ENCODE results near the gene GINM1.

Gene GINM1
- total RNA-seq: 34.9 to 52.1 reads per million in 2 donors

- DNase-seq: peak; percentile 90 to 94 (median 92)
Measured at GRCh38 chr6:149565527-149566409, at the start of gene GINM1. Gene GINM1, plus strand, starts transcription at chr6:149566375. Its CDS starts 40 bp downstream, at chr6:149566415.

DNA sequence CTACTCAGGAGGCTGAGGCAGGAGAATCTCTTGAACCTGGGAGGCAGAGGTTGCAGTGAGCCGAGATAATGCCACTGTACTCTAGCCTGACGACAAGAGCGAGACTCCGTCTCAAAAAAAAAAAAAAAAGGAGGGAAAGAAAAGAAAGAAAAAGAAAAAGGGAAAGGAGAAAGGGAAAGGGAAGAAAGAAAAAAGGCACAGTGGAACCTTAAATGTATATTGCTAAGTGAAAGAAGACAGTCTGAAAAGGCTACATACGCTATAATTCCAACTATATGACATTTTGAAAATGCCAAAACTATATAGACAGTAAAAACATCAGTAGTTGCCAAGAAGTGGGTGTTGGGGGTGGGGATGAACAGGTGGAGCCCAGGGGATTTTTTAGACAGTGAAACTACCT is 36.5 kb upstream of the GINM1 start:
- DNase-seq: no peak

GRCh38 chr6:149534742-149535141 is 31.4 kb upstream of the GINM1 start:
- DNase-seq: no peak

DNA sequence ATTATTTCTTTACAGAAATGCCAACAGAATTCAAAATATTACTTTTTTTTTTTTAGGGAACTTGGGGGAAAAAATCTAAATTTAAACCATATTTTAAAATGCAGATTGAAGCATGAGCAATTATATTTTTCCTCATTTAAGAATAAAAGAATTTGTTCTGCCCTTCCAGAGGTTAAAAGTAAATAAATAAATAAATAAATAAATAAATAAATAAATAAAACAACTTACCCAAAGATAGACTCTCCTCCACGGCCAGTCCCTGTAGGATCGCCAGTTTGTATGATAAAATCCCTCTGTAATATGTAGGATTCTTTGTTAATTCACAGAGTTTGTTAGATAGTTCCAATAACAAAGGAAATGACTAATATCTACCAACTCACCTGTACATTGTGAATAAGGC is 25.0 kb upstream of the GINM1 start:
- DNase-seq: no peak

- no peak for DNase-seq
Measured at GRCh38 chr6:149544646-149545257, 21.4 kb upstream of the GINM1 start.

- peak; percentile 13 to 80 (median 64) for DNase-seq
Measured at GRCh38 chr6:149545258-149545753, 20.9 kb upstream of the GINM1 start.

- peak; percentile 93 to 98 (median 94) for DNase-seq
Measured at GRCh38 chr6:149545754-149546471, 20.3 kb upstream of the GINM1 start, which contains the start of gene PPIL4. Gene PPIL4, minus strand, starts transcription at chr6:149546043. Its CDS starts 38 bp downstream, at chr6:149546005.

DNA sequence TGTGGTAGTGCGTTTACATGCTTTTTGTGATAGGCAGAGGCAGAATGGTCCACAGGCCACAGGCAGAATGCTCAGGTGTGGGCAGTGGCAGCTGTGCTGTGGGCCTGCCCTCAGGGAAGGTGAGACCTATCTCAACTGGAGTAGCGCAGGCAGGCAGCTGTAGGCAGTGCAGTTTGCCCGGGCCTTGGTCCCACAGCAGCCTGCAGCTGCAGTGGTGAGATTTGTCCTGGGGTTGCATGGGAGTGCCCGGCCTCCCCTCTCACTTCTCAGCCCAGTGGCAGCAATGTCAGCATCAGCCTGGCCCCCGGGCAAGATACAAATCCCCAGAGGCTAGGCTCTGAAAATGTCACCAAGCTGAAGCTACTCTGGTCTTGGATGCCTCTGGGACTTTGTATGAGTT is 14.3 kb upstream of the GINM1 start:
- DNase-seq: no peak

DNA sequence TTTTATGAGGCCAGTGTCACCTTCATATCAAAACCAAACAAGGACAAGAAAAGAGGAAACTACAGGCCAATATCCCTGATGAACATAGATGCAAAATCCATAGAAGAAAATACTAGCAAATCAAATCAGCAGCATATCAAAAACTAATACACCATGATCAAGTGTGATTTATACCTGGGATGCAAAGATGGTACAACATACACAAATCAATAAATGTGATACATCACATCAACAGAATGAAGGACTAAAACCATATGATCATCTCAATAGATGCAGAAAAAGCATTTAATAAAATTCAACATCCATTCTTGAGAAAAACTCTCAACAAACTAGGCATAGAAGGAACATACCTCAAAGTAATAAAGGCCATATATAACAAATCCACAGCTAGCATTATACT is 8.1 kb upstream of the GINM1 start:
- no peak for DNase-seq

- no peak for DNase-seq
Measured at GRCh38 chr6:149559389-149559788, 6.8 kb upstream of the GINM1 start.

- DNase-seq: peak in 1 of 5 experiments; percentile 22
Measured at GRCh38 chr6:149560736-149561135, 5.4 kb upstream of the GINM1 start.

GRCh38 chr6:149563203-149563927 is 2.8 kb upstream of the GINM1 start:
- DNase-seq: no peak

DNA sequence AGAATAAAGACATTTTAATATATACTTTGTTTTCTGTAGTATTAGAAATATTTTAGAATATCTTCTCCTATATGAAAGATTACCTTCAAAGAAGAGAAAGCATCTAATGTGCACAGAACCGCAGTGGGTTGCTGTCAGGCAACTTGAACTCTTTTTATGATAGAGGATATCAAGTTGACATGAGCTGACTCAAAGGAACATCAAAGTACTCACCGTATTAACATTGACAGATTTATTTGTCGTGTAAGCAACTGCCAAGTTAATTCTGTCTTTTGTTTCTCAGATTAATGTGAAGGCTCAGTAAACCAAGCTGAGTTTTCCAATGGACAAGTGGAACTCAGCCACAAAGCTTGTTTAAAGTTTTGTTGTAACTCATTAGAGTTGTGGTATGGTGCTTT is 2.2 kb upstream of the GINM1 start:
- DNase-seq: no peak

DNA sequence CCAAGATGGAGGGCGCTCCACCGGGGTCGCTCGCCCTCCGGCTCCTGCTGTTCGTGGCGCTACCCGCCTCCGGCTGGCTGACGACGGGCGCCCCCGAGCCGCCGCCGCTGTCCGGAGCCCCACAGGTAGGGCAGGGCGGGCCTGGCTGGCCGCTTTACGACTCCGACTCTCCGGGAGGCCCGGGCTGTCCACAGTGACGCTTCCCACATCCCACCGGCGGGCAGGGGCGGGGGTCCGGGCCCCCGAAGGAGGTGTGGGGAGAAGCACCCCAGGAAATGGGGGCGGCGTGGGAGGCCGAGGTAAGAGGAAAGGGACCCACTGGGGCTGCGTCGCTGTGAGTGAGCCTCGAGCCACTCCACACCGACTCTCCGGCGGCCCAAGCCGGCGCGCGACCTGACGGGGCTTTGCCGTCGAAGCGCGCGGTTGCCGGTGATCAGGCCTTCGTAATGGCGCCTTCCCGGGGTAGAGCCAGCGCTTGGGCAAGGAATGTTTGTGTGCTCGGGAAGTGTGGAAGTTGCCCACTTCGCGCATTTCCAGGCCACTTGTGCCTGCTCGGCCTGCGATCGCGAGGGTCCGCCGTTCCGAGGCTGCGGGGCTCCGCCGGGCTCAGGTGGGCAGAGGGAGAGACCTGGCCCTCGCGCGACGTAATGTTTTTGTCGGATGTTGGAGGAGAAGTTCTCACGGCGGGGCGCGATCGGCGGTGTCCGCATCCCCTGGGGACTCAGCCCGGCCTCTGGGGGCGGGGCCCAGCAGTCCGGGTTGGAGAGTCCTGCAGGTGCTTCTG is 427 bp downstream of the GINM1 start:
- DNase-seq: peak; percentile 26 to 63 (median 31)

GRCh38 chr6:149567194-149567586 is 1.0 kb downstream of the GINM1 start:
- DNase-seq: no peak

GRCh38 chr6:149567945-149568585 is 1.9 kb downstream of the GINM1 start:
- DNase-seq: no peak

DNA sequence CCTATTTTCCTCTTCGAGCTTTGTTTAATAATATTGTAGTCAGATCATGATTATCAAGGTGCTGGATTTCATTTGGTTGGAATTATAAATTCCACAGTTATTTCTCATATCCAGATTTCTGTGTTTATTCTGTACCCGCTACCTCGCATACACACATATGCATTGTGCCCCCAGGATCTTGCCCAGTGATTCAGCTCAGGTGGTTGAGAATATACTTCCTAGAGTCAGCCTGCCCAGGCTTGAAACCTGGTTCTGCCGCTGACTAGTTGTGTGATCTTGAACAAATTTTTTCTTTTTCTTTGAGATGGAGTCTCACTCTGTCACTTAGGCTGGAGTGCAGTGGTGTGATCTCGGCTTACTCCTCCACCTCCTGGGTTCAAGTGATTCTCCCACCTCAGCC is 14.7 kb downstream of the GINM1 start:
- no peak for DNase-seq

- no peak for DNase-seq
Measured at GRCh38 chr6:149581349-149581748, 15.2 kb downstream of the GINM1 start.

DNA sequence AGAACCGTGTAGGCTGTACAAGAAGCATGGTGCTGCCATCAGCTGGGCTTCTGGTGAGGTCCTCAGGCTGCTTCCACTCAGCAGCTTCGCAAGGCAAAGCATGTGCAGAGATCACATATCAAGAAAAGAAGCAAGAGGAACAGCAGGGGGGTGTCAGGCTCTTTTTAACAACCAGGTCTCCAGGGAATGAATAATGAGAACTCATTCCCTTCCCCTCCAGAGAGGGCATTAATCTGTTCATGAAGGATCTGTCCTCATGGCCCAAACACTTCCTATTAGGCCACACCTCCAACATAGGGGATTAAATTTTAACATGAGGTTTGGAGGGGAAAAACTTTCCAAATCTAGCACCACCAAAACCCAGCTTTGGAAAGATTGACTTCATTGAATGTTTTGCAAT is 20.0 kb downstream of the GINM1 start:
- DNase-seq: no peak

- DNase-seq: no peak
Measured at GRCh38 chr6:149592983-149593382, 26.8 kb downstream of the GINM1 start.

DNA sequence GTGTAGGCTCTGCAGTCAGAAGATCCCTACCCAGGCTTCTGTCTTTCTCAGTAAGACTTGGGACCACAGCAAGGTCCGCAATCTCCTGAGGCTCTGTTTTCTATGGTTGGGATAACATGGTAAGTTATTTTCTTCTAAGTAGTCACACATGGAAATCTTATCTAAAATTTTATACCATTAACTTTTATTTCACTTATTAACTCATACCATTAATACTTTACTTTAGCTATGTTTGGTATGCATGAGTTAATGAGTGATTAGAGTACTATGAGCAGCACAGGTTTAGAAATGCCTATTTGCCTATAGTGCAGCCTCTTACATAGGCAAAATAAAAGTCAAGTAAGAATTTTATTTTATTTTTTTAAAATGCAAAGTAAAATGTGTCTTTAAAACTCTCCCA is 27.2 kb downstream of the GINM1 start:
- no peak for DNase-seq
